ENCODE data around the gene VEGFA.

VEGFA gene

GRCh38 chr6:43773980-43774775, 4.2 kb downstream of the VEGFA start:
- no peak for DNase-seq

GRCh38 chr6:43774776-43775534, 4.9 kb downstream of the VEGFA start:
- DNase-seq, result no peak

GRCh38 chr6:43775535-43775885, 5.5 kb downstream of the VEGFA start:
- DNase-seq, result no peak

- DNase-seq, result no peak
Measured at GRCh38 chr6:43776115-43776798, 6.2 kb downstream of the VEGFA start.

- DNase-seq, result no peak
Measured at GRCh38 chr6:43776799-43777776, 7.1 kb downstream of the VEGFA start.

GRCh38 chr6:43778131-43778855, 8.3 kb downstream of the VEGFA start:
- DNase-seq, result no peak

GRCh38 chr6:43778976-43779851, 9.2 kb downstream of the VEGFA start:
- DNase-seq, result no peak

GRCh38 chr6:43779852-43780236, 9.8 kb downstream of the VEGFA start:
- DNase-seq, result peak; percentile 34

- DNase-seq, result no peak
Measured at GRCh38 chr6:43780293-43780692, 10.3 kb downstream of the VEGFA start.

- no peak for DNase-seq
Measured at GRCh38 chr6:43780941-43781928, 11.2 kb downstream of the VEGFA start.

- peak; percentile 55 for DNase-seq
Measured at GRCh38 chr6:43781941-43782704, 12.1 kb downstream of the VEGFA start.

- no peak for DNase-seq
Measured at GRCh38 chr6:43782764-43783513, 12.9 kb downstream of the VEGFA start.

- no peak for DNase-seq
Measured at GRCh38 chr6:43784049-43784855, 14.2 kb downstream of the VEGFA start.

GRCh38 chr6:43785220-43785752, 15.3 kb downstream of the VEGFA start:
- no peak for DNase-seq

GRCh38 chr6:43785904-43786303, 15.9 kb downstream of the VEGFA start:
- DNase-seq, result no peak

GRCh38 chr6:43786664-43787329, 16.8 kb downstream of the VEGFA start:
- DNase-seq, result no peak

All from NCI-H510A (cell line).